ENCODE data around the gene REXO5. TPM values are rescaled to one million over a fixed set of nuclear protein-coding genes. Genes with fewer than 3 reads are reported as not detected.

The REXO5 gene
- total and polyA plus RNA-seq, 8 donors = 4.7 to 31.7 (median 7.2) TPM

DNA sequence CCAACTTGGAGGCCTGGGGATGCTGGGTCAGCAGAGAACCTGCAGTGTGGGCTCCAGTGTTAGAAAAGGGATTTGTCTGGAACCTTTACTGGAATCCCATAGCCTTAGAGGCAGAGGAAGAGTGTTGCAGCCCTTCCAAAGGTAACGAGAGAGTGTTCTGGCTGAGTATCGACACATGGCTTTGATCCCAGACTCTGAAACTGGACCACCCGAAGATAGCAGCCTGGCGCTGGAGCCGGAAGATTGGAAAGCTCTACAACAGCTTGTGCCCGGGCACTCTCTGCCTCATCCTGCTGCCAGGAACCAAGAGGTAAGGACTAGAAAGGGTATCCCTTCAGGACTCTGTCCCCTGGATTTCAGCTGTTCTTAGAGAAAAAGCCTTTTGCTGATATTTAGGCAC lies 39.7 kb downstream of the REXO5 start:
- TF ChIP-seq EP300 (IDR thresholded peaks at IDR 0.05) (no peak), POLR2AphosphoS5 (IDR thresholded peaks at IDR 0.05) (no peak), POLR2A (IDR thresholded peaks at IDR 0.05) (no peak)
- TF ChIP-seq, protein P1, sequence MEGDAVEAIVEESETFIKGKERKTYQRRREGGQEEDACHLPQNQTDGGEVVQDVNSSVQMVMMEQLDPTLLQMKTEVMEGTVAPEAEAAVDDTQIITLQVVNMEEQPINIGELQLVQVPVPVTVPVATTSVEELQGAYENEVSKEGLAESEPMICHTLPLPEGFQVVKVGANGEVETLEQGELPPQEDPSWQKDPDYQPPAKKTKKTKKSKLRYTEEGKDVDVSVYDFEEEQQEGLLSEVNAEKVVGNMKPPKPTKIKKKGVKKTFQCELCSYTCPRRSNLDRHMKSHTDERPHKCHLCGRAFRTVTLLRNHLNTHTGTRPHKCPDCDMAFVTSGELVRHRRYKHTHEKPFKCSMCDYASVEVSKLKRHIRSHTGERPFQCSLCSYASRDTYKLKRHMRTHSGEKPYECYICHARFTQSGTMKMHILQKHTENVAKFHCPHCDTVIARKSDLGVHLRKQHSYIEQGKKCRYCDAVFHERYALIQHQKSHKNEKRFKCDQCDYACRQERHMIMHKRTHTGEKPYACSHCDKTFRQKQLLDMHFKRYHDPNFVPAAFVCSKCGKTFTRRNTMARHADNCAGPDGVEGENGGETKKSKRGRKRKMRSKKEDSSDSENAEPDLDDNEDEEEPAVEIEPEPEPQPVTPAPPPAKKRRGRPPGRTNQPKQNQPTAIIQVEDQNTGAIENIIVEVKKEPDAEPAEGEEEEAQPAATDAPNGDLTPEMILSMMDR (IDR thresholded peaks at IDR 0.05) = no peak

DNA sequence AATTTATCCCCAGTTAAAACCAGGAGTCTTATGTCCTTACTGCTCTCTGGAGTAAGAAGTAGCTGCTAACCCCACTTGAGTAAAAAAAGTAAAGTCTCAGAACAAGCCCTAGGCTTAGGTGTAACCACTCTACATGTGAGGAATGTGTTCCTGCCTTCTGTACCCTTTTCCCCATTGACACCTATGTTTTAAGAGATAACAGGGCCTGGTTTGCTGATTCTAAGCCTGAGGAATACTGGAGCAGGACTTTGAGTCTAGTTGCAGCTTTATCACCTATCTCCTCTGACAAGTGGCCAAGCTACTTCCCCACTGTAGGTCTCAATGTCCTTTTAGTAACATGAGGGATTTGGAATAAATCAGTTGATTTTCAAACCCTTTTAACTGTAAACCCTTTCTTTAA lies 40.2 kb downstream of the REXO5 start:
- TF ChIP-seq POLR2AphosphoS5 (IDR thresholded peaks at IDR 0.05) = no peak
- TF ChIP-seq EP300 (IDR thresholded peaks at IDR 0.05) = no peak
- TF ChIP-seq, protein P1 (IDR thresholded peaks at IDR 0.05) = no peak
- TF ChIP-seq POLR2A (IDR thresholded peaks at IDR 0.05) = no peak
- peaks cover 0 to 33% (median 20%) of the 10 kb centered on the region in 4 donors for H3K36me3 ChIP-seq
- no peaks in the 10 kb centered on the region for H3K27me3 ChIP-seq
- no peak for DNase-seq
- H3K4me3 ChIP-seq = no peak overlapping the region
- H3K9me3 ChIP-seq = no peaks in the 10 kb centered on the region
- peaks cover 17 to 20% (median 20%) of the 10 kb centered on the region in 4 donors for H3K4me1 ChIP-seq
- H3K27ac ChIP-seq = no peak overlapping the region
- intact Hi-C loops (cut with DNase I; ENCODE audit: low total_unique reads) = loop anchor here (5.0 kb wide), 1 partner anchor 241 kb away; no protein-coding TSS in a partner anchor

More for the DNA sequence above, 39.7 kb downstream of the REXO5 start:
- H3K36me3 ChIP-seq = peaks cover 0 to 36% (median 21%) of the 10 kb centered on the region in 4 donors
- H3K4me1 ChIP-seq = peaks cover 12 to 15% (median 15%) of the 10 kb centered on the region in 4 donors
- WGBS, 5 donors = 80 to 98% (median 94%) methylated on average over 6 of the region's 6 CpGs
- no peak for DNase-seq
- no peak overlapping the region for H3K4me3 ChIP-seq
- no peak overlapping the region for H3K27ac ChIP-seq
- no peaks in the 10 kb centered on the region for H3K9me3 ChIP-seq
- intact Hi-C loops (cut with DNase I; ENCODE audit: low total_unique reads) = loop anchor here (5.0 kb wide), 1 partner anchor 241 kb away; no protein-coding TSS in a partner anchor
- no peaks in the 10 kb centered on the region for H3K27me3 ChIP-seq

DNA sequence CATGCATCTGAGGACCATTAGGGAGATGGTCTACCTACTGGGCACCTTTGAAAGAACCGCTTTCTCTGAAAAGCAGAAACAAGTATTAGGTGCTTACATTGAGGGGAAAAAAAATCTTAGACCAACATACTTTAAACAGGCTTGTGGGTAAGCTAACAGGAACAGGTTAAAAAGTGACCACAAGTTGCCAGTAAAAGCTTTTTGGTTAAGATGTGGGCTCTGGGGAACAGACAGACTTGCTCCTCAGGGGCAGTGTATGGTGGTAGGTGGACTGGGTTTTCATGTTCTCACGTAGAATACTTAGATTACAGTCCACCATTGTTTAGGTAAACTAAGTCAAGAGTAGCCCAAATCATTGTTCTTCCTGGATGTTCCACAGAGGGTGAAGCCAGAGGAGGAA lies 41.2 kb downstream of the REXO5 start:
- WGBS, 5 donors = 42 to 93% (median 89%) methylated on average over 2 of the region's 2 CpGs
- Histone ChIP-seq H3K9me3 (no peaks in the 10 kb centered on the region), H3K27ac (no peak overlapping the region), H3K4me3 (no peak overlapping the region), H3K36me3 (peaks cover 0 to 33% (median 20%) of the 10 kb centered on the region in 4 donors), H3K4me1 (peaks cover 24 to 30% (median 28%) of the 10 kb centered on the region in 4 donors), H3K27me3 (no peaks in the 10 kb centered on the region)
- no peak for DNase-seq
- intact Hi-C loops (cut with DNase I; ENCODE audit: low total_unique reads) = loop anchor here (5.0 kb wide), 1 partner anchor 240 kb away; no protein-coding TSS in a partner anchor
- TF ChIP-seq POLR2AphosphoS5 (IDR thresholded peaks at IDR 0.05) = no peak
- no peak for TF ChIP-seq EP300 (IDR thresholded peaks at IDR 0.05)
- TF ChIP-seq, protein P1 (IDR thresholded peaks at IDR 0.05) = no peak
- no peak for TF ChIP-seq POLR2A (IDR thresholded peaks at IDR 0.05)

DNA sequence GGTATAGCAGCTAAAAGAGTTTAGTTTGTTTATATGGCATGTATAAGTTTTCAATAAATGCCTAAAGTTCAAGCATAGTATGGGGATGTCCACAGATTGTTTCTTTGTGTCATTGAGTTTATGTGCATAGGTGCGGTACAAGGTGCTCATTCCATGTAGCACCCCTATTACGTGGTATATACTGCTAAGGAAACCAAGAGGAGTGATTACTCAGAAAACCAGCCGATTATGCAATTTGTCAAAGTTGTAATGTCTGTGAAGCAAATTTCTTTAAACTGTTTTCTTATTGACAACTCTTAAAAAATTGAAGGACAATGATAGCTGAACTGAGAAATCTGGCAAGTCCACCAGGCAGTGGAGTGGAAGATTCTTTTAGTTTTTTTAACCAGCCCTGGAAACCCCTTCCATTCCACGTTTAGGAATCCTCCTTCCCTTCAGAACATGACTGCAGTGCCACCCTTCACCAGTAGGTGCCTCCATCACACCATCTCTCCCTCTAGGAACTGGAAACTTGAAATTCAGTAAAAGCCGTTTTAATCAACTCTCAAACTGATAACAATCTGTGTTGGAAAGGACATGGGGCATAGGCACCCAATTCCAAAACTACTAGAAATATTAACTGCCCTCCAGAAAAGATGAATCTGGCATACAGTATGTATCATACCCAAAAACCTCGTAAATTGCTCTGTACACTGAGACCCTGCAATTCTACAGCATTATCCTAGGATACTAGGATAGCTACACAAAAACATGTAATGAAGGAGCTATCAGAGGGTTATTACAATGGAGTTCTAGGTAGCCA lies 43.5 kb downstream of the REXO5 start:
- H3K4me1 ChIP-seq = peaks cover 36 to 49% (median 44%) of the 10 kb centered on the region in 4 donors
- peak overlapping the region in 4 of 5 donors; percentile 73 to 80 (median 78) for H3K27ac ChIP-seq
- no peaks in the 10 kb centered on the region for H3K27me3 ChIP-seq
- H3K36me3 ChIP-seq = peaks cover 0 to 26% (median 18%) of the 10 kb centered on the region in 4 donors
- no peaks in the 10 kb centered on the region for H3K9me3 ChIP-seq
- peak; percentile 75 to 84 for DNase-seq
- 40 to 48% (median 46%) methylated on average over 6 of the region's 6 CpGs for WGBS, 5 donors
- H3K4me3 ChIP-seq = no peak overlapping the region
- TF ChIP-seq POLR2A (IDR thresholded peaks at IDR 0.05) = no peak
- TF ChIP-seq POLR2AphosphoS5 (IDR thresholded peaks at IDR 0.05) = peak in 1 of 3 donors; percentile 39
- TF ChIP-seq, protein P1 (IDR thresholded peaks at IDR 0.05) = peak in 6 of 7 experiments; percentile 9 to 98 (median 94)
- intact Hi-C loops (cut with DNase I; ENCODE audit: low total_unique reads) = loop anchor here (5.0 to 10.0 kb wide), 2 partner anchors 55 to 238 kb away; partner anchors contain the start of genes DCUN1D3 and LYRM1

Data from stomach (tissue), 9 donors.